Neuronal stem cell (in vitro differentiated cells): ENCODE results near the gene BIVM.

Experiments
- DNase-seq: peaks from one replicate; pipeline ENCODE4 v3.0.0-alpha.2; 2013; ENCODE audit warnings: low spot score
- H2AFZ ChIP-seq: one replicate; pipeline ENCODE4 v1.6.1; 2013; ENCODE audit warnings: mild to moderate bottlenecking, low read length, inconsistent platforms
- H2AK5ac ChIP-seq: 2 replicates; pipeline ENCODE4 v1.6.1; 2013; ENCODE audit warnings: low read depth, mild to moderate bottlenecking, inconsistent platforms, low read length, moderate library complexity, mixed read lengths
- H2BK120ac ChIP-seq: 2 replicates; pipeline ENCODE4 v1.6.1; 2013; ENCODE audit warnings: low read depth, mild to moderate bottlenecking, inconsistent platforms, low read length, moderate library complexity, mixed read lengths
- H2BK12ac ChIP-seq: one replicate; pipeline ENCODE4 v1.6.1; 2013; ENCODE audit warnings: low read length, inconsistent platforms
- H2BK15ac ChIP-seq: 2 replicates; pipeline ENCODE4 v1.6.1; 2013; ENCODE audit warnings: mild to moderate bottlenecking, low read length, inconsistent platforms, mixed read lengths
- H2BK5ac ChIP-seq: one replicate; pipeline ENCODE4 v1.6.1; 2013; ENCODE audit warnings: inconsistent platforms, mild to moderate bottlenecking, low read length, moderate library complexity
- H3K14ac ChIP-seq: one replicate; pipeline ENCODE4 v1.6.1; 2013; ENCODE audit warnings: low read length, inconsistent platforms
- H3K18ac ChIP-seq: 2 replicates; pipeline ENCODE4 v1.6.1; 2013; ENCODE audit warnings: low read length, inconsistent platforms
- H3K23ac ChIP-seq: 2 replicates; pipeline ENCODE4 v1.6.1; 2013; ENCODE audit warnings: low read depth, mild to moderate bottlenecking, mixed read lengths, low read length, inconsistent platforms; ENCODE audit not compliant: poor library complexity
- H3K27ac ChIP-seq: replicated peaks from 3 replicates; pipeline ENCODE4 v1.5.1; 2013; ENCODE audit warnings: low read length, inconsistent platforms
- H3K27me3 ChIP-seq, 3 experiments: 2 replicates each; pipeline ENCODE4 v1.6.1; 2013; ENCODE audit warnings: low read length in 3 of 3, mild to moderate bottlenecking in 2 of 3, inconsistent platforms in 1 of 3, low read depth in 1 of 3, mixed read lengths in 1 of 3, moderate library complexity in 1 of 3; ENCODE audit not compliant: control insufficient read depth in 3 of 3, insufficient read depth in 3 of 3
- H3K36me3 ChIP-seq, 2 donors: replicated peaks in 1 of 2; 2 replicates each; pipeline ENCODE4 v1.6.1; 2013; ENCODE audit warnings: low read length in 2 of 2; ENCODE audit not compliant: control insufficient read depth in 2 of 2, insufficient read depth in 2 of 2
- H3K4ac ChIP-seq: 2 replicates; pipeline ENCODE4 v1.6.1; 2013; ENCODE audit warnings: inconsistent platforms, mild to moderate bottlenecking, low read length, moderate library complexity
- H3K4me1 ChIP-seq, 2 donors: 1 replicate in 1 of 2; 2 replicates in 1 of 2; pipeline ENCODE4 v1.6.1; 2013; ENCODE audit warnings: low read length in 2 of 2, low read depth in 1 of 2; ENCODE audit not compliant: control insufficient read depth in 2 of 2, insufficient read depth in 1 of 2
- H3K4me2 ChIP-seq: one replicate; pipeline ENCODE4 v1.6.1; 2013; ENCODE audit warnings: mild to moderate bottlenecking, low read length, inconsistent platforms; ENCODE audit not compliant: insufficient read depth, poor library complexity, severe bottlenecking
- H3K4me3 ChIP-seq, 2 donors: 2 replicates each; pipeline ENCODE4 v1.5.1; 2013; ENCODE audit warnings: low read length in 2 of 2, mild to moderate bottlenecking in 2 of 2, inconsistent platforms in 1 of 2, moderate library complexity in 1 of 2
- H3K79me1 ChIP-seq: one replicate; pipeline ENCODE4 v1.6.1; 2013; ENCODE audit warnings: low read depth, mild to moderate bottlenecking, inconsistent platforms, low read length, moderate library complexity
- H3K9ac ChIP-seq: one replicate; pipeline ENCODE4 v1.6.1; 2013; ENCODE audit warnings: mild to moderate bottlenecking, low read depth, low read length, inconsistent platforms; ENCODE audit not compliant: poor library complexity
- H3K9me3 ChIP-seq, 2 donors: replicated peaks in 1 of 2; 2 replicates each; pipeline versions ENCODE3 to v1.6.1; 2013; ENCODE audit warnings: low read length in 2 of 2, mild to moderate bottlenecking in 2 of 2, inconsistent platforms in 1 of 2, low read depth in 1 of 2, mixed read lengths in 1 of 2, moderate library complexity in 1 of 2; ENCODE audit not compliant: control insufficient read depth in 2 of 2, insufficient read depth in 1 of 2
- H4K8ac ChIP-seq: one replicate; pipeline ENCODE4 v1.6.1; 2013; ENCODE audit warnings: low read depth, mild to moderate bottlenecking, inconsistent platforms, low read length, moderate library complexity
- H4K91ac ChIP-seq: one replicate; pipeline ENCODE4 v1.6.1; 2013; ENCODE audit warnings: low read length, low read depth, mild to moderate bottlenecking, inconsistent platforms; ENCODE audit not compliant: poor library complexity
- WGBS, 2 donors: extraction: QIAGEN DNeasy Blood & Tissue Kit; methylation state at CpG; one replicate each; pipeline ENCODE4 v1.1.7; 2013; ENCODE audit warnings: missing lambda C conversion rate in 2 of 2, mixed read lengths in 1 of 2; ENCODE audit not compliant: insufficient read length in 2 of 2, insufficient replicate concordance in 1 of 2; ENCODE audit errors: extremely low coverage in 2 of 2; 5-methylcytosine and 5-hydroxymethylcytosine counted together

The BIVM gene

DNA sequence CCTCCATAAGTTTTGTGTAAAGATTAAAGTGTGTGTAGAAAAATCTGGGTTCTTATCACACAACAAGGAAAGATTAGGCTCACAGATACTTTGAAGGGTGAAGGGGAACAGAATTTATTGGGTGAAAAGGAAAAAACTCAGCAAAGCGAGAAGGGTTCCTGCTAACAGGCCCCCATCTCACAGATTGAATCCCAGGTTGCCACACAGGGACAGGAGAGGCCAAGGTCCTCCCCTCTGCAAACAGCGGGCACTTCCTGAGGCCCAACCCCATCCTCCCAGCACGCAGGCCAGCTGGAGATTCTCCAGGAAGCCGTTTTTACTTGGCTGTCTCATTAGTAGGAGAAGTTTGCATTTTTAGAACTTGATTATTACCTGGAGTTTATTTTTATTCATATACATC is 31.7 kb downstream of the BIVM start:
- Histone ChIP-seq H3K4me3 (no peak overlapping the region), H3K4ac (no peak overlapping the region), H2AFZ (no peak overlapping the region), H3K27me3 (no peaks in the 10 kb centered on the region), H2BK120ac (no peak overlapping the region), H3K36me3 (peaks cover 0 to 57% of the 10 kb centered on the region in 2 donors), H3K14ac (no peak overlapping the region), H3K18ac (no peak overlapping the region), H2BK5ac (no peak overlapping the region), H3K4me1 (no peaks in the 10 kb centered on the region), H4K8ac (no peak overlapping the region), H2AK5ac (no peak overlapping the region), H3K9ac (no peak overlapping the region), H3K79me1 (no peaks in the 10 kb centered on the region), H2BK12ac (no peak overlapping the region), H2BK15ac (no peak overlapping the region), H3K27ac (no peak overlapping the region), H3K9me3 (no peaks in the 10 kb centered on the region), H3K4me2 (no peak overlapping the region), H4K91ac (no peak overlapping the region), H3K23ac (no peak overlapping the region)
- no peak for DNase-seq
- WGBS, 2 donors = no CpG with 5 or more reads among the region's 4 CpGs

GRCh38 chr13:102836471-102836870 is 37.6 kb downstream of the BIVM start:
- Histone ChIP-seq H3K9ac (no peak overlapping the region), H2AK5ac (no peak overlapping the region), H2AFZ (no peak overlapping the region), H3K27me3 (no peaks in the 10 kb centered on the region), H4K8ac (no peak overlapping the region), H3K14ac (no peak overlapping the region), H3K4me3 (no peak overlapping the region), H2BK15ac (no peak overlapping the region), H3K36me3 (peaks cover 0 to 71% of the 10 kb centered on the region in 2 donors), H3K4me2 (no peak overlapping the region), H3K23ac (no peak overlapping the region), H3K9me3 (no peaks in the 10 kb centered on the region), H4K91ac (no peak overlapping the region), H2BK120ac (no peak overlapping the region), H2BK12ac (no peak overlapping the region), H3K27ac (no peak overlapping the region), H3K4me1 (no peaks in the 10 kb centered on the region), H3K18ac (no peak overlapping the region), H2BK5ac (no peak overlapping the region), H3K4ac (no peak overlapping the region), H3K79me1 (no peaks in the 10 kb centered on the region)
- no CpG with 5 or more reads among the region's 4 CpGs for WGBS, 2 donors
- DNase-seq = no peak

DNA sequence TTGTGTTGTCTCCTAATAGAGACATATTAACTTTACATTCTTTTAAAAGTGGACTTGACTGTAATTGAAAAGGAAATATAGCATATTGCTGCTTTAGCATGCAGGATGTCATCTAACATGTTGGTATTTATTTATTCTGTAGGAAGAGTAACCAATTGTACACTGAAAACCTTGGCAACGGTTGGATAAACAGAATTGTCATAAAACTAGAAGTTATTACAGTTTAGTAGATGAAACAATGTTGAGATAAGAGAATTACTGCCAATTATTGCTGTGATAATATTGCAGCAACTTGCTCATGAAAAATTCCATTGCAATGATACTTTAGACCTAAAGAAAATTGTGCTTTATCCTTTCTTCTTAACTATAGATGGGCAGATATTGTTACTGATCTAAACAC is 39.4 kb downstream of the BIVM start:
- H3K27ac ChIP-seq = no peak overlapping the region
- H3K36me3 ChIP-seq = peaks cover 0 to 65% of the 10 kb centered on the region in 2 donors
- H3K23ac ChIP-seq = no peak overlapping the region
- no peak overlapping the region for H2AK5ac ChIP-seq
- no peak overlapping the region for H3K4me2 ChIP-seq
- no peaks in the 10 kb centered on the region for H3K27me3 ChIP-seq
- H2BK120ac ChIP-seq = no peak overlapping the region
- H2BK15ac ChIP-seq = no peak overlapping the region
- DNase-seq = no peak
- no peak overlapping the region for H3K14ac ChIP-seq
- no peak overlapping the region for H2BK5ac ChIP-seq
- H3K79me1 ChIP-seq = no peaks in the 10 kb centered on the region
- no peak overlapping the region for H2BK12ac ChIP-seq
- no peak overlapping the region for H4K8ac ChIP-seq
- no peaks in the 10 kb centered on the region for H3K4me1 ChIP-seq
- WGBS, 2 donors = no CpG with 5 or more reads among the region's 1 CpG
- H4K91ac ChIP-seq = no peak overlapping the region
- H3K4me3 ChIP-seq = no peak overlapping the region
- H3K4ac ChIP-seq = no peak overlapping the region
- H2AFZ ChIP-seq = no peak overlapping the region
- no peak overlapping the region for H3K18ac ChIP-seq
- no peaks in the 10 kb centered on the region for H3K9me3 ChIP-seq
- no peak overlapping the region for H3K9ac ChIP-seq

DNA sequence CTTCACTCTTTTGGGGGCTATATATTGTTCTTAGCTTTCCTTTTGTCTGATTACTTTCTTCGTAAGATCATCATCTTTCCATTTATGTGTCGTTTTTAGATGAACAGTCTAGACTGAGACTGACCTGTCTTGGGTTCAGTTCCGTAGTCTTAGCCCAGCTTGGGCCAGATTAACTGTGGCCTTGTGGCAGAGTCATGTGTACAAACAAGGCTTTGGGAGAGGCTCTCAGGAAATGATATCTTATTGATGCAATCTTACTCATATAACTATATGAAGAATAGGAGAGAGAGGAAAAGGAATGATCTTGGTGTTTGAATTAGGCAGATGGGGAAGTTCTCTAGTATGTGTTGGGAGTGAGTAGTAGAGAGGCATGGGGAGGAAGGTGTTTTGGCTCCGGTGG is 40.1 kb downstream of the BIVM start:
- H2BK120ac ChIP-seq = no peak overlapping the region
- H2BK5ac ChIP-seq = no peak overlapping the region
- DNase-seq = no peak
- H3K79me1 ChIP-seq = no peaks in the 10 kb centered on the region
- no peak overlapping the region for H3K14ac ChIP-seq
- no peak overlapping the region for H3K27ac ChIP-seq
- H4K8ac ChIP-seq = no peak overlapping the region
- H3K23ac ChIP-seq = no peak overlapping the region
- no peak overlapping the region for H2BK15ac ChIP-seq
- no peak overlapping the region for H2AFZ ChIP-seq
- H3K9ac ChIP-seq = no peak overlapping the region
- no peak overlapping the region for H4K91ac ChIP-seq
- H2BK12ac ChIP-seq = no peak overlapping the region
- H3K27me3 ChIP-seq = no peaks in the 10 kb centered on the region
- H3K4me3 ChIP-seq = no peak overlapping the region
- no peaks in the 10 kb centered on the region for H3K4me1 ChIP-seq
- WGBS, 2 donors = no CpG with 5 or more reads among the region's 4 CpGs
- H3K18ac ChIP-seq = no peak overlapping the region
- H2AK5ac ChIP-seq = no peak overlapping the region
- no peak overlapping the region for H3K4ac ChIP-seq
- H3K4me2 ChIP-seq = no peak overlapping the region
- H3K36me3 ChIP-seq = peaks cover 0 to 63% of the 10 kb centered on the region in 2 donors
- no peaks in the 10 kb centered on the region for H3K9me3 ChIP-seq
